ENCODE measurements around the gene SCARF2. TPM values are rescaled to one million over a fixed set of nuclear protein-coding genes. Genes with fewer than 3 reads are reported as not detected.

The SCARF2 gene
- total and polyA plus RNA-seq, 4 donors: 0.15 to 2.0 (median 1.7) TPM

GRCh38 chr22:20395907-20396287, 41.7 kb downstream of the SCARF2 start:
- Histone ChIP-seq H3K9ac (ENCODE audit: low read depth in 1 of 2, low read length in 2 of 2) (no peak overlapping the region), H3K9me3 (ENCODE audit: control insufficient read depth in 4 of 4, low read length in 3 of 4) (no peaks in the 10 kb centered on the region), H3K4me3 (ENCODE audit: low read depth in 1 of 3, low read length in 3 of 3) (no peak overlapping the region), H3K27me3 (ENCODE audit: control insufficient read depth in 4 of 4, insufficient read depth in 4 of 4, low read length in 3 of 4) (no peaks in the 10 kb centered on the region), H3K4me1 (ENCODE audit: control insufficient read depth in 4 of 4, insufficient read depth in 4 of 4, low read length in 3 of 4) (peaks cover 4 to 23% (median 15%) of the 10 kb centered on the region in 4 donors), H3K36me3 (ENCODE audit: control insufficient read depth in 4 of 4, insufficient read depth in 3 of 4, low read depth in 1 of 4, low read length in 3 of 4) (no peaks in the 10 kb centered on the region), H3K27ac (ENCODE audit: low read depth in 1 of 2, low read length in 2 of 2) (no peak overlapping the region)
- no peak for DNase-seq (ENCODE audit: low spot score)
- WGBS: 79% methylated on average over 2 of the region's 2 CpGs
- TF ChIP-seq FOXA2 (IDR thresholded peaks at IDR 0.05): no peak
- no peak for TF ChIP-seq ZBTB33 (IDR thresholded peaks at IDR 0.05)
- TF ChIP-seq HNF4G (IDR thresholded peaks at IDR 0.05): no peak
- TF ChIP-seq GABPA (IDR thresholded peaks at IDR 0.05 in 1 of 2, conservative IDR thresholded peaks at IDR 0.05 in 1 of 2): no peak
- TF ChIP-seq REST (IDR thresholded peaks at IDR 0.05): no peak
- TF ChIP-seq HNF4A (conservative IDR thresholded peaks at IDR 0.05): no peak
- TF ChIP-seq EGR1 (IDR thresholded peaks at IDR 0.05; ENCODE audit: low read depth in 2 of 2): no peak
- no peak for TF ChIP-seq ATF3 (IDR thresholded peaks at IDR 0.05)
- TF ChIP-seq NR2F2 (IDR thresholded peaks at IDR 0.05): no peak
- no peak for TF ChIP-seq FOXA1 (IDR thresholded peaks at IDR 0.05)

- Histone ChIP-seq H3K4me3 (ENCODE audit: low read depth in 1 of 3, low read length in 3 of 3) (no peak overlapping the region), H3K27ac (ENCODE audit: low read depth in 1 of 2, low read length in 2 of 2) (no peak overlapping the region), H3K4me1 (ENCODE audit: control insufficient read depth in 4 of 4, insufficient read depth in 4 of 4, low read length in 3 of 4) (peaks cover 4 to 23% (median 15%) of the 10 kb centered on the region in 4 donors), H3K9ac (ENCODE audit: low read depth in 1 of 2, low read length in 2 of 2) (no peak overlapping the region), H3K9me3 (ENCODE audit: control insufficient read depth in 4 of 4, low read length in 3 of 4) (no peaks in the 10 kb centered on the region), H3K27me3 (ENCODE audit: control insufficient read depth in 4 of 4, insufficient read depth in 4 of 4, low read length in 3 of 4) (no peaks in the 10 kb centered on the region), H3K36me3 (ENCODE audit: control insufficient read depth in 4 of 4, insufficient read depth in 3 of 4, low read depth in 1 of 4, low read length in 3 of 4) (no peaks in the 10 kb centered on the region)
- no peak for DNase-seq (ENCODE audit: low spot score)
- WGBS: 76% methylated on average over 20 of the region's 20 CpGs
- TF ChIP-seq EGR1 (IDR thresholded peaks at IDR 0.05; ENCODE audit: low read depth in 2 of 2) (no peak), SP1 (IDR thresholded peaks at IDR 0.05) (no peak)
Measured at GRCh38 chr22:20395181-20395906, 42.3 kb downstream of the SCARF2 start.
